H9 (cell line): ENCODE data around the gene TAAR9. TPM values are rescaled to one million over a fixed set of nuclear protein-coding genes. Genes with fewer than 3 reads are reported as not detected.

Experiments used
- DNase-seq: peaks from one replicate; pipeline ENCODE4 v3.0.0-alpha.2; 2017
- H2AFZ ChIP-seq: one replicate; pipeline ENCODE4 v1.6.1; 2013; ENCODE audit warnings: mild to moderate bottlenecking, low read length, control low read depth, moderate library complexity
- H2AK5ac ChIP-seq: 2 replicates; pipeline ENCODE4 v1.6.1; 2013; ENCODE audit warnings: low read length, control low read depth, mixed read lengths; ENCODE audit not compliant: insufficient read length
- H2BK120ac ChIP-seq: one replicate; pipeline ENCODE4 v1.6.1; 2013; ENCODE audit warnings: low read depth, mild to moderate bottlenecking, low read length, control low read depth, inconsistent platforms; ENCODE audit not compliant: poor library complexity, severe bottlenecking
- H2BK12ac ChIP-seq: 2 replicates; pipeline ENCODE4 v1.6.1; 2013; ENCODE audit warnings: low read length, control low read depth, mixed read lengths, low read depth; ENCODE audit not compliant: insufficient read length
- H2BK15ac ChIP-seq: 2 replicates; pipeline ENCODE4 v1.6.1; 2013; ENCODE audit warnings: low read depth, low read length, control low read depth
- H2BK20ac ChIP-seq: one replicate; pipeline ENCODE4 v1.6.1; 2013; ENCODE audit warnings: low read depth, mild to moderate bottlenecking, low read length, control low read depth, inconsistent platforms; ENCODE audit not compliant: poor library complexity, severe bottlenecking
- H2BK5ac ChIP-seq: 2 replicates; pipeline ENCODE4 v1.6.1; 2013; ENCODE audit warnings: low read length, control low read depth, mixed read lengths; ENCODE audit not compliant: insufficient read length
- H3K14ac ChIP-seq: 2 replicates; pipeline ENCODE4 v1.6.1; 2013; ENCODE audit warnings: low read length, control low read depth; ENCODE audit not compliant: insufficient read depth
- H3K18ac ChIP-seq: 2 replicates; pipeline ENCODE4 v1.6.1; 2013; ENCODE audit warnings: low read depth, mild to moderate bottlenecking, mixed read lengths, low read length, control low read depth; ENCODE audit not compliant: insufficient read length
- H3K23ac ChIP-seq: 2 replicates; pipeline ENCODE4 v1.6.1; 2013; ENCODE audit warnings: low read length, control low read depth, mixed read lengths, low read depth; ENCODE audit not compliant: insufficient read length
- H3K23me2 ChIP-seq: 2 replicates; pipeline ENCODE4 v1.6.1; 2013; ENCODE audit warnings: low read depth, mild to moderate bottlenecking, mixed read lengths, low read length, control low read depth; ENCODE audit not compliant: insufficient read length, poor library complexity, severe bottlenecking
- H3K27ac ChIP-seq: 2 replicates; pipeline ENCODE4 v1.5.1; 2013; ENCODE audit warnings: low read length, control low read depth, mixed read lengths, low read depth; ENCODE audit not compliant: insufficient read length
- H3K27me3 ChIP-seq: 2 replicates; pipeline ENCODE4 v1.6.1; 2013; ENCODE audit warnings: low read length, control low read depth, inconsistent platforms; ENCODE audit not compliant: insufficient read depth
- H3K4ac ChIP-seq: 2 replicates; pipeline ENCODE4 v1.6.1; 2013; ENCODE audit warnings: low read depth, mild to moderate bottlenecking, control low read depth, inconsistent platforms, low read length, moderate library complexity
- H3K4me1 ChIP-seq: 2 replicates; pipeline ENCODE4 v1.6.1; 2013; ENCODE audit warnings: low read length, control low read depth, inconsistent platforms; ENCODE audit not compliant: insufficient read depth
- H3K4me2 ChIP-seq: 2 replicates; pipeline ENCODE4 v1.6.1; 2013; ENCODE audit warnings: low read length, control low read depth, mixed read lengths; ENCODE audit not compliant: insufficient read length, insufficient read depth
- H3K56ac ChIP-seq: 2 replicates; pipeline ENCODE4 v1.6.1; 2013; ENCODE audit warnings: low read depth, mild to moderate bottlenecking, mixed read lengths, low read length, control low read depth; ENCODE audit not compliant: insufficient read length
- H3K79me1 ChIP-seq: 2 replicates; pipeline ENCODE4 v1.6.1; 2013; ENCODE audit warnings: low read depth, mild to moderate bottlenecking, moderate library complexity, low read length, control low read depth, inconsistent platforms; ENCODE audit not compliant: insufficient read depth, poor library complexity, severe bottlenecking
- H3K79me2 ChIP-seq: 2 replicates; pipeline ENCODE4 v1.6.1; 2013; ENCODE audit warnings: low read length, control low read depth, inconsistent platforms; ENCODE audit not compliant: insufficient read depth
- H3K9ac ChIP-seq: 2 replicates; pipeline ENCODE4 v1.6.1; 2013; ENCODE audit warnings: low read length, control low read depth, mixed read lengths; ENCODE audit not compliant: insufficient read length; ENCODE audit errors: extremely low read depth
- H3K9me3 ChIP-seq: one replicate; pipeline ENCODE4 v1.6.1; 2013; ENCODE audit warnings: low read depth, low read length, inconsistent platforms; ENCODE audit not compliant: control insufficient read depth
- H3T11ph ChIP-seq: one replicate; pipeline ENCODE4 v1.6.1; 2013; ENCODE audit warnings: mild to moderate bottlenecking, low read length, control low read depth, inconsistent platforms
- H4K20me1 ChIP-seq: one replicate; pipeline ENCODE4 v1.6.1; 2013; ENCODE audit not compliant: control insufficient read depth, insufficient read length, insufficient read depth
- H4K5ac ChIP-seq: 2 replicates; pipeline ENCODE4 v1.6.1; 2013; ENCODE audit warnings: low read depth, mild to moderate bottlenecking, mixed read lengths, low read length, control low read depth; ENCODE audit not compliant: insufficient read length
- H4K8ac ChIP-seq: replicated peaks from 2 replicates; pipeline ENCODE4 v1.6.1; 2013; ENCODE audit warnings: low read length, control low read depth, mixed read lengths, low read depth; ENCODE audit not compliant: insufficient read length
- H4K91ac ChIP-seq: 2 replicates; pipeline ENCODE4 v1.6.1; 2013; ENCODE audit warnings: low read depth, mild to moderate bottlenecking, moderate library complexity, mixed read lengths, low read length, control low read depth; ENCODE audit not compliant: insufficient read length
- H3K27ac Mint-ChIP-seq, 3 experiments: 2 replicates in 2 of 3; 3 replicates in 1 of 3; pipeline ENCODE4 v1.8.0; 2020 to 2021; ENCODE audit warnings: mixed read lengths in 3 of 3, mild to moderate bottlenecking in 1 of 3, moderate library complexity in 1 of 3
- H3K27me3 Mint-ChIP-seq: 2 replicates; pipeline ENCODE4 v1.8.0; 2021; ENCODE audit warnings: low read depth, mild to moderate bottlenecking, moderate library complexity, mixed read lengths
- H3K36me3 Mint-ChIP-seq, 3 experiments: 2 replicates in 2 of 3; 3 replicates in 1 of 3; pipeline ENCODE4 v1.8.0; 2020 to 2021; ENCODE audit warnings: low read depth in 3 of 3, mixed read lengths in 3 of 3; ENCODE audit not compliant: insufficient read depth in 1 of 3
- H3K4me1 Mint-ChIP-seq, 2 experiments: 2 replicates each; pipeline ENCODE4 v1.8.0; 2020; ENCODE audit warnings: mixed read lengths in 2 of 2
- H3K4me3 Mint-ChIP-seq, 2 experiments: 2 replicates in 1 of 2; 3 replicates in 1 of 2; pipeline ENCODE4 v1.8.0; 2020 to 2021; ENCODE audit warnings: mild to moderate bottlenecking in 2 of 2, mixed read lengths in 2 of 2, moderate library complexity in 1 of 2
- H3K9me3 Mint-ChIP-seq, 2 experiments: 2 replicates in 1 of 2; 3 replicates in 1 of 2; pipeline ENCODE4 v1.8.0; 2020; ENCODE audit warnings: mild to moderate bottlenecking in 2 of 2, mixed read lengths in 2 of 2, moderate library complexity in 1 of 2
- CTCF ChIP-seq: fragments of 200-600 bp; sonication (generic); conservative IDR thresholded peaks from 3 replicates; pipeline ENCODE4 v1.8.0; 2021; ENCODE audit warnings: antibody characterized with exemption, mild to moderate bottlenecking
- WGBS: extraction: QIAGEN DNeasy Blood & Tissue Kit; methylation state at CpG from one replicate; pipeline ENCODE4 v1.1.7; 2013; ENCODE audit warnings: missing lambda C conversion rate, low lambda C conversion rate, mixed read lengths; ENCODE audit not compliant: insufficient read length; ENCODE audit errors: extremely low coverage; 5-methylcytosine and 5-hydroxymethylcytosine counted together
- total RNA-seq: library from RNA; stranded (reverse); gene quantifications from 2 replicates; pipeline ENCODE4 v1.2.1, GENCODE V29; 2021

Gene TAAR9
- total RNA-seq, 1 experiment from 2014 or later = not detected

DNA sequence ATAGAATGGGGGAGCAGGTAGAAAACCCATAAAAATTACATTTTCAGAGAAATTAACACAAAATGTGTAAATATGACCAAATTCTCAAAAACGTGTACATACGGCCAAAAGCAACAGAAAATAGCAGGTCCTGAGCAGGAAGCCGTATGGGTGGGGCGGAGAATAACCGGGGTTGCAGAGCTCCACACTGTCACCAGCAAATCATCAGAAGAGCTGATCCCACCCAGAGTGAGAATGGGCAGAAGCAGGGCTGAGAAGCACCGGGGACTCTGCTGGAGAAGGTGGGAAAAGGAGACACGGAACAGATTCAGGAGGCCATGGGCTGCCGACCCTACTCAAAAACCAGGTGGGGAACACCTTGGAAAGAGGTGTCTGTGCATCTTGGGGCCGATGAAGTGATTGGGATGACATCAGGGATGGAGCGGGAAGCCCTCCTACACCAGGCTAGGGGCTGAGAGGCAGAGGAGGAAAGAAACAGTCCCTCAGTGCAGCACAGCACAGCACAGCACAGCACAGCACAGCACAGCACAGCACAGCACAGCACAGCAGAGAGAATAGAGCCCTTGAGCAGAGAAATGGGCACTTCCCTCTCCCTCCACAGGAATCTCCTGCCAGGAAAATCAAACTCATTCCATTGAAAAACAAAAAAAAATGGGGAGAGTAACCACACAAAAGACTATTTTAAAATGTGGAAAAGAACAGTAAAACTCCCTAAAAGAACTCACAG is 47.4 kb upstream of the TAAR9 start:
- Histone ChIP-seq H3K79me1 (no peaks in the 10 kb centered on the region), H3K14ac (no peak overlapping the region), H3K4ac (no peak overlapping the region), H3K9ac (no peak overlapping the region), H3K23me2 (no peaks in the 10 kb centered on the region), H3K23ac (no peak overlapping the region), H2BK12ac (no peak overlapping the region), H3K56ac (no peak overlapping the region), H2BK15ac (no peak overlapping the region), H4K5ac (no peak overlapping the region), H3K4me2 (no peak overlapping the region), H2BK20ac (no peak overlapping the region), H3K9me3 (no peaks in the 10 kb centered on the region), H4K8ac (no peak overlapping the region), H4K91ac (no peak overlapping the region), H2AFZ (no peak overlapping the region), H2BK120ac (no peak overlapping the region), H3K4me1 (peaks cover 10% of the 10 kb centered on the region), H2BK5ac (no peak overlapping the region), H4K20me1 (no peaks in the 10 kb centered on the region), H2AK5ac (no peak overlapping the region), H3T11ph (no peak overlapping the region), H3K79me2 (no peaks in the 10 kb centered on the region; the same call in 1 of the 2 replicates), H3K18ac (no peak overlapping the region), H3K27me3 (no peaks in the 10 kb centered on the region), H3K27ac (no peak overlapping the region)
- no peak for TF ChIP-seq CTCF
- Mint-ChIP-seq H3K36me3 (peaks cover 4 to 16% (median 15%) of the 10 kb centered on the region in 3 experiments; a peak in 6 of 7 replicates), H3K9me3 (peaks cover 0 to 2% of the 10 kb centered on the region in 2 experiments; a peak in 2 of 5 replicates), H3K27me3 (no peaks in the 10 kb centered on the region), H3K4me1 (no peaks in the 10 kb centered on the region; a peak in 1 of 4 replicates), H3K4me3 (no peak overlapping the region), H3K27ac (no peak overlapping the region)
- no peak for DNase-seq
- WGBS = no CpG with 5 or more reads among the region's 10 CpGs
